ENCODE measurements around the gene SLC28A2. TPM values are rescaled to one million over a fixed set of nuclear protein-coding genes. Genes with fewer than 3 reads are reported as not detected.
"Not testable (repeated sequence)": the region's sequence is repeated elsewhere in the genome, so short reads cannot be mapped to it uniquely, and the experiment has no call there.

SLC28A2 gene
- total RNA-seq, 4 donors from 2014 or later = 0.83 to 75.1 (median 64.6) TPM

DNA sequence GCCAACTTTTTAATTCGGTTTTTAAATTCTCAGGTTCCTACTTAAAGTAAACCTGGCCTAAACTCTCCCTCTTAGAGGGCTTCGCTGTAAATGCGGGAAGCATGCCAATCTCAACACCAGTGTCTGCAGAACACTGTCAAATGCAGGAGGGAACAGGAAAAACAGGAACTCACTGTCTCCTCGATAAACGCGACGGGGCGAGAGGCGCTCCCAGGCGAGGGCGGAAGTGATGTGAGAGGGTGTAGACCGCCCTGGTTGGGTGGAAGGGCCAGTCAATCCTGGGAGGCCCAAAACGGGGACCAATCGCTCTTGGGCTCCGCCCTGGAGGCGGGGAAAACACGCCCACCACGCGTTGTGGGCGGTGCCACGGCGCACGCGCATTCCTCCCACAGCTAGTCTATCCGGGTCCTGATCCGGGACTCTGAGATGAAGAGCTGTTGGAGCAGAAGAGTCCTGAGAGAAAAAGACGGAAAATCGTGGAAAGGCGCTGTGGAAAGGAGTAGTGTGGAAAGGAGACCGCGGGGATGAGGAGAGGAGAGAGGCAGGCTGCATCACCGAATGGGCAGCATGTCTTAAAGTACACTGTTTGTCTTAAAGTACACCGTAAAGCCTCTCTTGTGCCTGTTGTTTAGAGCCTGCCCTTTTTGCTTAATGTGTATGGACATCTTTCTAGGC lies 27.1 kb downstream of the SLC28A2 start:
- Histone ChIP-seq H3K27me3 (no peaks in the 10 kb centered on the region), H3K27ac (peak overlapping the region; percentile 74 to 84 (median 79)), H3K9me3 (no peaks in the 10 kb centered on the region), H3K4me3 (peak overlapping the region; percentile 51 to 74 (median 60)), H3K36me3 (no peaks in the 10 kb centered on the region), H3K4me1 (peaks cover 0 to 15% (median 4%) of the 10 kb centered on the region in 4 donors)
- peak; percentile 47 to 86 for TF ChIP-seq POLR2A (IDR thresholded peaks at IDR 0.05)
- TF ChIP-seq, protein P1, sequence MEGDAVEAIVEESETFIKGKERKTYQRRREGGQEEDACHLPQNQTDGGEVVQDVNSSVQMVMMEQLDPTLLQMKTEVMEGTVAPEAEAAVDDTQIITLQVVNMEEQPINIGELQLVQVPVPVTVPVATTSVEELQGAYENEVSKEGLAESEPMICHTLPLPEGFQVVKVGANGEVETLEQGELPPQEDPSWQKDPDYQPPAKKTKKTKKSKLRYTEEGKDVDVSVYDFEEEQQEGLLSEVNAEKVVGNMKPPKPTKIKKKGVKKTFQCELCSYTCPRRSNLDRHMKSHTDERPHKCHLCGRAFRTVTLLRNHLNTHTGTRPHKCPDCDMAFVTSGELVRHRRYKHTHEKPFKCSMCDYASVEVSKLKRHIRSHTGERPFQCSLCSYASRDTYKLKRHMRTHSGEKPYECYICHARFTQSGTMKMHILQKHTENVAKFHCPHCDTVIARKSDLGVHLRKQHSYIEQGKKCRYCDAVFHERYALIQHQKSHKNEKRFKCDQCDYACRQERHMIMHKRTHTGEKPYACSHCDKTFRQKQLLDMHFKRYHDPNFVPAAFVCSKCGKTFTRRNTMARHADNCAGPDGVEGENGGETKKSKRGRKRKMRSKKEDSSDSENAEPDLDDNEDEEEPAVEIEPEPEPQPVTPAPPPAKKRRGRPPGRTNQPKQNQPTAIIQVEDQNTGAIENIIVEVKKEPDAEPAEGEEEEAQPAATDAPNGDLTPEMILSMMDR (IDR thresholded peaks at IDR 0.05) = peak in 1 of 6 experiments; percentile 6
- DNase-seq = peak; percentile 95 to 99 (median 98)

DNA sequence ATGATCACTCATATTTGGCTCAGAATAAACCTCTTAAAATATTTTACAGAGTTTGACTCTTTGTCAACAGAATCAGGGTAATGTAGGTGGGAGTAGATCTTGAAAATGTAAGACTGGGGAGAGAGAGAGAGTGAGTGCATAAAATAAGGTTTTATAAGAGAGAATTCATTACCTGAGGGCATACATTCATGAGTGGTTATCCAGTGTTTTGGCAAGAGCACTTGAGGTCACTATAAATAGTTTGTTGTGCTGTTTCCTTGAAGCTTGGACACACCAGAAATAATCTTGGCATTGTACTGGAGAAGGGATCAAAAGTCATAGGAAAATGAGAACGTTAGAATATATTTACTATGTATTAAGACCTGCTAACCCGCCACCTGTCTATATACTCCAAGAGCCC lies 33.4 kb downstream of the SLC28A2 start:
- Histone ChIP-seq H3K27me3 (no peaks in the 10 kb centered on the region), H3K4me3 (no peak overlapping the region), H3K36me3 (no peaks in the 10 kb centered on the region), H3K9me3 (no peaks in the 10 kb centered on the region), H3K4me1 (no peaks in the 10 kb centered on the region), H3K27ac (no peak overlapping the region)
- TF ChIP-seq, protein P1 (IDR thresholded peaks at IDR 0.05) = no peak
- DNase-seq = no peak

DNA sequence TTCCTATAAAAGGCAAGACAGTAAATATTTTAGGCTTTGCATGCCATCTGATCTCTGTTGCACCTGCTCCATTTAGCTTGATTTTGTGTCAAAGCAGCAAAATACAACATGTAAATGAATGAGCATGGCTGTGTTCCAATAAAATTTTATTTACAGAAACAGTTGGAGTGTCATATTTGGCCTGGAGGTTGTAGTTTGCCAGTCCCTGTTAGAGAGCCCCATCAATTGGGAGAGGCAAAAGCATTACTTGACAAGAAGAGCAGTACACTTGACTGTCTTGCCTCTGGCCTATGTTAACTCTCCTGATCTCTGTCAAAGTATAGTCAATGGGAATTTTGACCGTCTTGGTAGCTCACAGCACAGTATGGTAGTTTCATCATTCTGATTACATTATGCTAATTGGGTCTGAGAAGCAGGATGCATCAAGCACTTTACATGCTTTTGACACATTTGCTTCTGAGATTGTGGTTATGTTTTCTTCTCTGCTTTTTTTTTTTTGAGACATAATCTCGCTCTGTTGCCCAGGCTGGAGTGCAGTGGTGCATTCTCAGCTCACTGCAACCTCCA lies 35.4 kb downstream of the SLC28A2 start:
- no peaks in the 10 kb centered on the region for H3K9me3 ChIP-seq
- no peak overlapping the region for H3K4me3 ChIP-seq
- TF ChIP-seq, protein P1 (IDR thresholded peaks at IDR 0.05) = no peak
- no peak for TF ChIP-seq POLR2A (IDR thresholded peaks at IDR 0.05)
- H3K36me3 ChIP-seq = no peaks in the 10 kb centered on the region
- H3K4me1 ChIP-seq = no peaks in the 10 kb centered on the region
- H3K27ac ChIP-seq = no peak overlapping the region
- no peak for DNase-seq
- H3K27me3 ChIP-seq = no peaks in the 10 kb centered on the region

DNA sequence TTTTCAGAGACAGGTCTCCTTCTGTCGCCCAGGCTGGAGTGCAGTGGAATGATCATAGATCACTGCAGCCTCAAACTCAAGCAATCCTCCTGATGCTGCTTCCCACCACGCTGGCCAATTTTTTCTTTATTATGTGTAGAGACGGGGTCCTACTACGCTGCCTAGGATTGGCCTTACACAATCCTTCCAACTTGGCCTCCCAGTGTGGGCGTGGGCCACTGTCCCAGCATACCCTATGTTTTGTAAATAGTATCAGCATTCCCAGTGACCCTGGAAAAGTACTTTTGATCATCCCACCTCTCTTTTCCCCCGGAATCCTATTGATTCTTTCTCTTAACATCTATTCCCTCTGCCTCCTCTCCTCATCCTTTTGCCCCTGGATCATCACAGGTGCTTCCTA lies 36.9 kb downstream of the SLC28A2 start:
- Histone ChIP-seq H3K4me3 (no peak overlapping the region), H3K4me1 (no peaks in the 10 kb centered on the region), H3K27me3 (no peaks in the 10 kb centered on the region), H3K27ac (no peak overlapping the region), H3K9me3 (no peaks in the 10 kb centered on the region), H3K36me3 (no peaks in the 10 kb centered on the region)
- TF ChIP-seq, protein P1 (IDR thresholded peaks at IDR 0.05) = no peak
- no peak for TF ChIP-seq POLR2A (IDR thresholded peaks at IDR 0.05)
- no peak for DNase-seq

- H3K36me3 ChIP-seq = no peaks in the 10 kb centered on the region
- no peak overlapping the region for H3K4me3 ChIP-seq
- no peaks in the 10 kb centered on the region for H3K9me3 ChIP-seq
- no peaks in the 10 kb centered on the region for H3K27me3 ChIP-seq
- no peaks in the 10 kb centered on the region for H3K4me1 ChIP-seq
- no peak overlapping the region for H3K27ac ChIP-seq
- TF ChIP-seq, protein P1 (IDR thresholded peaks at IDR 0.05) = no peak
- TF ChIP-seq POLR2A (IDR thresholded peaks at IDR 0.05) = no peak
- DNase-seq = no peak
These were observed 40.0 kb downstream of the SLC28A2 start for GRCh38 chr15:45291822-45292582.

- H3K4me1 ChIP-seq, H3K27ac ChIP-seq, H3K27me3 ChIP-seq, H3K36me3 ChIP-seq, H3K4me3 ChIP-seq, H3K9me3 ChIP-seq, DNase-seq: not testable (repeated sequence)
These were observed 41.3 kb downstream of the SLC28A2 start for GRCh38 chr15:45293326-45293725.

DNA sequence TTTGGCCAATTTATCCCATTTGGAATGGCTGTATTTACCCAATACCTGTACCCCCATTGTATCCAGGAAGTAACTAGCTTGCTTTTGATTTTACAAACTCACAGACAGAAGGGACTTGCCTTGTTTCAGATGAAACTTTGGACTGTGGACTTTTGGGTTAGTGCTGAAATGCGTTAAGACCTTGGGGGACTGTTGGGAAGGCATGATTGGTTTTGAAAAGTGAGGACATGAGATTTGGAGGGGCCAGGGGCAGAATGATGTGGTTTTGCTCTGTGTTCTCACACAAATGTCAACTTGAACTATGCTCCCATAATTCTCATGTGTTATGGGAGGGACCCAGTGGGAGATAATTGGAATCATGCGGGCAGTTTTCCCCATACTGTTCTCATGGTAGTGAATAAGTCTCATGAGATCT lies 46.9 kb downstream of the SLC28A2 start:
- DNase-seq, H3K36me3 ChIP-seq, H3K27ac ChIP-seq, H3K4me3 ChIP-seq, H3K9me3 ChIP-seq, H3K4me1 ChIP-seq, H3K27me3 ChIP-seq: not testable (repeated sequence)
